AG08396 (cell line): ENCODE measurements around the gene FMO3.
A peak's percentile ranks its signal among the peaks of the same experiment; 100 is the strongest.

ENCODE experiments used
- DNase-seq: peaks from one replicate; pipeline ENCODE4 v3.0.0; 2012; ENCODE audit warnings: low spot score, mixed read lengths

The FMO3 gene

GRCh38 chr1:171116676-171117075 lies 26.0 kb downstream of the FMO3 start:
- DNase-seq: no peak

DNA sequence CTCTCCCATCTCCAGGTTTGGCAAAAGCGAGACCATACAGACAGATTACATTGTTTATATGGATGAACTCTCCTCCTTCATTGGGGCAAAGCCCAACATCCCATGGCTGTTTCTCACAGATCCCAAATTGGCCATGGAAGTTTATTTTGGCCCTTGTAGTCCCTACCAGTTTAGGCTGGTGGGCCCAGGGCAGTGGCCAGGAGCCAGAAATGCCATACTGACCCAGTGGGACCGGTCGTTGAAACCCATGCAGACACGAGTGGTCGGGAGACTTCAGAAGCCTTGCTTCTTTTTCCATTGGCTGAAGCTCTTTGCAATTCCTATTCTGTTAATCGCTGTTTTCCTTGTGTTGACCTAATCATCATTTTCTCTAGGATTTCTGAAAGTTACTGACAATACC lies 26.4 kb downstream of the FMO3 start:
- DNase-seq: no peak

DNA sequence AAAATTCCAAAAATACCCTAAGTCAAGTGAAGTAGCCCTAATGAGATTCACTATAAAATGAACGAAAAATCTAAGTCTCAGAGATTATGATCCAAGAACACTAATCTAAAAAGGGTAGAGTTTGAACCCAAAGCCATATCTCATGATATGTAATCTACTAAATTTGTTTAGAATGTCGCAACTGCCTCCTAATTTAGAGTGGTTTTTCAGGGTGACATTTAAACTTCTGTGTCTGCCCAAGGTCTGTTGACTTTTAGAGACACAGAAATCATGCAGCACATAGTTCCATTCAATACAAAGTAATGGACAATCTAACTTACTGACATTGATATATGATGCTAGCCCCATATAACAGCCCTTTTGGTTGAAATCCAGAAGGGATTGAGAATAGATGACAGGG lies 28.9 kb downstream of the FMO3 start:
- no peak for DNase-seq

DNA sequence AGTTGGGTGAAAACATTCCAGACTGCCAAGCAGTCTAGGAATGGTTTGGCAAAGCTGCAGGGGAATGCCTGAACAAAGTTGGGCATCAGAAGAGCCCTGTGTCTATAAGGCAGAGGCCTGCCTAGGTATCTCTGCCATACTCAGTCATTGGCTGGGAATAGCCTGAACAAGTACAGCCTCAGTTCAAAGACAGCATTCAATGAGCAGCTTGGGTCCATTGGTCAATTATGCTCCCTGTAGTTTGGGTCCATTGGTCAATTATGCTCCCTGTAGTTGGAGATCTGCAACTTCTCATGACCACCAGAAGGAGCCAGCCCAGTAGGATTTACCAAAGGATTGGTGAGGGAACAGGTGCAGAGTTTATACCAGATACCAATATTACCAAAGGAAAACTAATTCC lies 31.6 kb downstream of the FMO3 start:
- no peak for DNase-seq

DNA sequence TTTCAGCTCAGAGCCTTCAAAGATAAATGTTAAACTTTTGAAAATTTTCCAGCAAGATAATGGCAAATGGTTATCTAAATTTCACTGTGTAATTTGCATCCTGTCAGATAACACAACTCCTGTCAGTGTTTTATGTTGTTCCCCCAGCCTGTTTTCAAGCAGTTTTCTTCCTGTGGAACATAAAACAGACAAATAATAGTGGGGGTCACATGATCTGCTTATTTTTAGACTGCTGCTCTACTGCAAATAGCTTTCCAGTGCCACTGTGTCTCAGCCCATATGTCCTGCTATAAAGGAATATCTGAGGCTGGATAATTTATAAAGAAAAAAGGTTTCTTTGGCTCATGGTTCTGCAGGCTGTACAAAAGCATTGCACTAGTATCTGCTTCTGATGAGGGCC lies 32.2 kb downstream of the FMO3 start:
- no peak for DNase-seq

DNA sequence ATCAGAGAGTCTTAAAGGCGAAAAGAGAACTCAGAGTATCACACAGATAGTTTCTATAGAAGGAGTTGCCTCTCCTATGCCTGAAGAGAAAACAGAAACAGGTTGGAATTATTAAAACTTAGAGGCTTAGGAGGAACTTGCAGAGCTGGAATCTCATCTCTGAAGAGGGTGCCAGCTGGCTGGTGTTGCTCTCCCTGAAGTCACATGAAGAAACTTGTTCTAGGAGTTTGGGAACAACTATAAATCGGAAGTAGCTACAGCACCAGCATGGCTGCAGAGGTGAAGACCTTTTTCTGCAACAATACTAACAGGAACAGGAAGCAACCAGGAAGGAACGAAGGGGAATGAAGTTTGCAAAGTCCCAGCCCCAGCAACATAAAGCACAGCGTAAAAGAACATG lies 35.8 kb downstream of the FMO3 start:
- DNase-seq: no peak

DNA sequence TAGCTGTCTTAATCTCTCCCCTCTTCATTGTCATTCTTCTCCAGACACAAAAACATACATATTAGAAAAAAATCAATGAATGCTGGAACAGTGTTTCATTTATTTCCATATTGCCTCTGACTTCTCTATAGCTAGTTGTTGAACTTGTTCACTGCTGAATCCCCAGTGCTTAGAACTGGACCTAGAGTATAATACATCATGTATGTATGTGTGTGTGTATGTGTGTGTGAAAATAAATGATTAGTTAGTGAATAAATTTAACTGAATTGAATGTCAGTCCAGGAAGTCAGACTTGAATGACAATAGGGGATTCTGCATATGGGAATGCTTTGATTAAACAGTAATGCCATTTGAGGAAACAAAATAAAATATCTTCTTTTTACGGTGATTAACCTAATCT lies 36.4 kb downstream of the FMO3 start:
- DNase-seq: no peak

GRCh38 chr1:171127501-171127900 lies 36.8 kb downstream of the FMO3 start:
- no peak for DNase-seq

DNA sequence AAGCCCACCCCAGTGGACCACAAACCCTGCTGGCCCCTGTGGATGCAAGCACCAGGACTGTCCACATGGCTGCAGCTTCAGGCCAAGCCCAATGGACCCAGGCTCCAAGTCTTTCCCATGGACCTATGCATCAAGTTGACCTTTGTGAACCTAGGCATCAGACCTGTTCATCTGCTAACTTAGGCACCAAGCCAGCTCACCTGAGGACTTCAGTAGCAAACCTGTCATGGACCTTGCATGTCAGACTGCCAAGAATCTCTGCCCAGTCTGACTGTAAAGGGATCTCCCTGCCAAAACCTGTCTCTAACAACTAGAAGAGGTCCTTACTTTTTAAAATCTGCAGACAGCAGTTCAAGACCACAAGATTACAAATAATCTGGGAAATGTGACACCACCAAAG lies 37.8 kb downstream of the FMO3 start:
- no peak for DNase-seq

DNA sequence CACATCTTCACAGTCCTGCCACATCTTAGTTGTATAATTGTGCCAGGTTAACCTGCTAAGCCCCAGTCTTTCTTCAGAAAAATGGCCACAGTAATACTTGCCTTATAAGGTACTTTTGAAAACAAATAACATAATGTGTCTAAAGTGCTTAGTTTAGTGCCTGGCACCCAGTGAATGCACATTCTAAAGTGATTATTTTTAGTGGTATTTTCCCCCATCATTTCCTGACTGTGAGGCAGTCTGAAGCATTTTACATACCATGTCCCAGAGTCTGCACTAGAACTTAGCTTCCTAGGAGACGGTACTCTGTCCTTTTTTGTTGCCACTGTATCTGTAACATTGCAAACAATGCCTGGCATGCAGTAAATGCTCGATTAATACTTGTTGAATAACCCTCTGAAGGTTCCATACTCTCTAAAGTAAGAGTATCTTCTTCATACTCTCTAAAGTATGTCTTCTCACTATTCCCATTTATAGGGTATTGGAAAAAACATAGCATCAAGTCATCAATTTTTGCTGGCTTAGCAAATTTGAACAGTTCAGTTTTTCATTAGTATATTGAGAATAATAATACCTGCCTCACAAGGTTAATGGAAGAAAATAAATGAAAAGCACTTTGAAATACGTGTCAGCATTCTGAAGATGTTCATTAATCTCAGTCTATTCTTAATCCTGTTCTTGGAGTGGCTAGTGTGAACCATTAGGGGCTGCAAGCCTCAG lies 43.7 kb downstream of the FMO3 start:
- DNase-seq: no peak

DNA sequence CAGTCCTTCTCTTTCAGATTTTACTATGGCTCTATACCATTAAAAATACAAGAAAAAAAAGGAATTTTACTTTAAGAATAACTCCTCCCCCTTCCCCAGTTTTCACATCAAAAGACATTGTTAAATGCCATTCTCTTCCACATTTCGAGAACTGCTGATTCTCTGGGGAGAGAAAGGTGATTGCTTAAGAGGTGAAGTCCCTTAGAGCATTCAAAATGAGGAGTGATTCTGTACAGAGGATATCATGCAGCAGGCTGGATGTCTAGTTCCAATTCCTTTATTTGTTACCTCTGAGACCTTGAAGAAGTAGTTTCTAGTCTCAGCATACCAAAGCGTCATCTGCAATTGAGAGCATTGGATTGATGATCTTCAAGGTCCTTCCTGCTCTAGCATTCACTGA lies 46.9 kb downstream of the FMO3 start:
- DNase-seq: no peak

GRCh38 chr1:171138980-171139379 lies 48.3 kb downstream of the FMO3 start:
- no peak for DNase-seq

DNA sequence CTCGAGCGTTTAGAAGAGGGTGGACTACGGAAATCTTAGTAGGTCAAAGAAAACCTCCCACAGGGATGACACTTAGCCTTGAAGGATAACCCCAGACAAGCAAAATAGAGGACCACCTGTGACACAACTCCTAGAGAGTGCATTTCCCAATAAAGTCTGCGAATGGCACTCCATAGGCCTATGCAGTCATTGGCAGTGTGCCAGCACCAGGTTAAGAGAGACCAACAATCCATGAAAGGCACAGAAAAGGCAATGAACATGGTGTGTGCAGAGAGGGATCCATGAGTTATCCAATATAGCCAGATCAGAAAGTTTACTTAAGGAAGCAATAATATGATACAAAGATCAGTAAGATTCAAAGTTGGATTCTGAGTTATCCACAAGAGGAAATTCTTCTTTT lies 49.2 kb downstream of the FMO3 start:
- no peak for DNase-seq

GRCh38 chr1:171140401-171140800 lies 49.7 kb downstream of the FMO3 start:
- no peak for DNase-seq

GRCh38 chr1:171140956-171141687 lies 50.4 kb downstream of the FMO3 start:
- DNase-seq: no peak

DNA sequence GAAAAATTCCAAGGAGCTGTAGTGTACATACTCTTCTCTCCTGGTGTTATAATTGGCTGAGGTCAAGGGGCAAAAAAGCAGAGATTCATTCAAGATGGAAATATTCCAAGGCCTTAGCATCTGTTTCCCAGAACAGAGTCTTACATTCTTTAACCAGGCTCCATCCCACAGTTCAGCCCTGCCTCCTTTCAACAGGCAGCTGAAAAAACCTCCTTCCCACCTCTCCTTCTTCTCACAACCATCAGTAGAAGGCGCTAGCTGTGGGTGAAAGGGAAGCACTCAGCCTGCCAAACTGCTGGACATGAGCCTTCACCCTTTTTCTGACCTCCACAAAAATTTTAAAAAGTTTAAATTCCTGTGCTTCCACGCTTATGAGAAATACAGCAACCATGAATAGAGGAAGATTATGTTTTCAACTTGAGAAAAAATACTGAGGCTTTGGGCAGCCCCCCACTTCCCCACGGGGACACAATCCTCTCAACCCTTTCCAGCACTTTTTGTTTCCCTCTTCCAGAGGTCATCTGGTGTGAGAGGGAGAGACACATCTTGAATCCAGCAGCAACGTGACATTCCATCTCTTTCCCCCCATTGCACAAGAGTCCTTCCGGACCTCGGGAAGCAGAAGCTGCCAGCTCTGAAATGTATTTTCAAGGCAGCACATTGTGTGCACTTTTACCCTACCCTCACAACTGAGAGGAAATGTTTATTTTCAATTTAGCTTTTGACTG lies 51.1 kb downstream of the FMO3 start:
- DNase-seq: peak; percentile 62

DNA sequence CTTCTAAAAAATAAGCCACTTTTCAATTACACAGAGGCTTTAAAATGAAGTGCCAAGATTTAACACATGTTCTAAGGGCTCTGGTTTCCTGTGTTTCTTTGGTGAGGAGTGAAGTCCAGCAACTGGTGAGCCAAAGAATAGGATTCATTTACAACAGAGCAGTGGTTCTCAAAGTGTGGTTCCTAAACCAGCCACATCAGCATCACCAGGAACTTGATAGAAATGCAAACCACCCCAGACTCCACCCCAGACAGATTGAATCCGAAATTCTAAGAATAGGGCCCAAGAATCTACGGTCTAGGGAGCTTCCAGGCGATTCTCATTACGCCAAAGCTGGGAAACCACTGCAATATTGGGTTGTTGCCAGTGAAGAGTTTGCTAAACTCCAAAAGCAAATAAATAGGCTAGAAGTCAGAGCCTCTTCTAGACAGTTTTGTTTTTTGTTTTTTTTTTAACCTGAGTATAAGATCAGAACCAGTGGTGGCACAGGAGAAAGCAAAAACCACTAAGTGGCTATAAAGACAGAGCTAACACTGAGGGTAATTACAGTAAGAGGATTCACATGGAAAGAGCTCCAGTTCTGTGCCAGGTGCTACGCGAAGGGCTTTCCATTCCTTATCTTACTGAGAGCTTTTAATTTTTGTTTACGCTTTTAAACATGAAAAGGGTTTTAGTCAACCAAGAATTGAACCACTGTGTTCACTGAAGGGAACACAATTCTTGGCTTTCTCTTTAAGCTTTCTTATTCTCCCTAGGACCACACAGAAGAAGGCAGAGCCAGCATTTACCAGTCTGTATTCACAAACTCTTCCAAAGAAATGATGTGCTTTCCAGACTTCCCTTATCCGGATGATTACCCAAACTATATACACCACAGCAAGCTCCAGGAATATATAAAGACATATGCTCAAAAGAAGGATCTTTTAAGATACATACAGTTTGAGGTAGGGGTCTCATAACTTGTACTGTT lies 52.0 kb downstream of the FMO3 start:
- DNase-seq: peak; percentile 23

GRCh38 chr1:171150156-171150555 lies 59.5 kb downstream of the FMO3 start:
- no peak for DNase-seq

DNA sequence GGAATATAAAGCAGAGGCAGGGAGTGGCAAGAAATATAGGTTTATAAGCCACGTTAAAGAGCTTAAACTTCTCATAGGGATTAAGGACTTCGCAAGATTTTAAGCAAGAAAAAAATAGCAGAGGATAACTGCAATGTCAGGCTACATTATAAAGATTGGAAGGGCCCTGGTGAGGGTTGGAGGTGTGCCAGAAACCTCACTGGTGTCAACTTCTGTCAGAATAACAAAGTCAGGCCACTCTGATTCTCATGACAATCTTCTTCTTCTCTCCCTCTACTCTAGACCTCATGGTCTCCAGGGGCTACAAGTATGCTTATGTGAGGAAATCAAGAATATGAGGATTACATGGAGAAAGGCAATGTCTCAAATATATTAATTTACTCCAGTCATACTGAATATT lies 61.8 kb downstream of the FMO3 start:
- no peak for DNase-seq

DNA sequence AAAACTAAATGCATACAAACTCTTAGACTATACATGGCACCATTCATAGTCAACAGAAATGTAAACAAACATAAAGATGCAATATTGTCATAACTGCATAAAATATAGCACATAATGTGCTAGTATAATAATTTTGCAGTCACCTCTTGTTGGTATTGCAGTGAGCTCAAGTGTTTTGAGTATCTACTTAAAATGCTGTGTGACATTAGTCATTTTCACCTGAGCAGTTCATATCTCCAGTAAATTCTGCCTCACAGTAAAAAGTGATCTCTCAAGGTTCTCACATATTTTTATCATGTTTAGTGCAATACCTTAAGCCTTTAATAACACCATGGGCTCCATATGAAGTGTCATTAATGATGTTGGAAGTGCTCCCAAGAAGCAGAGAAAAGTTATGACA lies 64.8 kb downstream of the FMO3 start:
- DNase-seq: no peak

DNA sequence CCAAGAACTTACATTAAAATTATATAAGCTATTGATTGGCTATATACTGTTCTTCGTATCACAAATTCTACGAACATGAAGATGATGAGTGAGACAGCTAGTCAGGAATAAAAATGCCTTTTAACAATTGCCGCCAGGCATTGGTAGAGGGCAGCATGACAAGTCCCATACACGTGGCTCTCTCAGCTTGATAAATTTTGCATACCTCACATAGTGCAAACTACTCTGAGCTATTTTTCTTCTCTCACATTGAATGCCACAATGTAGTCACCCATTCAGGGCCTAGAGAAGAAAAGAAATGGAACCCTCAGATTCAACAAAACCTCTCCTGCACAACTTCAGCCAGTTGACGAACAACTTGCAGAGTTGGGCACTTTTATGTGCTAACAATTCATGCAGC lies 67.4 kb downstream of the FMO3 start:
- DNase-seq: no peak

GRCh38 chr1:171158551-171158950 lies 67.8 kb downstream of the FMO3 start:
- DNase-seq: no peak
